ENCODE results near the gene LRRC72. TPM values are rescaled to one million over a fixed set of nuclear protein-coding genes. Genes with fewer than 3 reads are reported as not detected.

The LRRC72 gene
- total RNA-seq, 1 experiment from 2014 or later: not detected

- in situ Hi-C loops (cut with HindIII; ENCODE audit: low pct_unique_long_range_greater_than_20kb, low sequenced_read_pairs): no loop called here
Observed at GRCh38 chr7:16619979-16620408, 93.4 kb downstream of the LRRC72 start.

GRCh38 chr7:16626388-16626787, 99.8 kb downstream of the LRRC72 start:
- ATAC-seq (no peak), DNase-seq (ENCODE audit: low read depth, low spot score) (no peak)
- BruUV-seq (replicated peaks): no TSS peak
- CTCF ChIA-PET: no interaction called here
- in situ Hi-C loops (cut with HindIII; ENCODE audit: low pct_unique_long_range_greater_than_20kb, low sequenced_read_pairs): no loop called here
- Histone ChIP-seq H3K36me3 (ENCODE audit: control insufficient read depth, insufficient read depth, low read length) (peaks cover 5% of the 10 kb centered on the region; the same call in 1 of the 2 replicates), H3K4me3 (ENCODE audit: low read depth in 2 of 2, low read length in 2 of 2) (no peak overlapping the region), H3K9me3 (ENCODE audit: control insufficient read depth, insufficient read depth, low read depth, low read length) (no peaks in the 10 kb centered on the region), H3K4me1 (ENCODE audit: control insufficient read depth, insufficient read depth, low read length) (no peaks in the 10 kb centered on the region), H3K27me3 (ENCODE audit: control insufficient read depth, insufficient read depth, low read length) (no peaks in the 10 kb centered on the region), H3K27ac (ENCODE audit: low read length) (no peak overlapping the region)
- POLR2A ChIA-PET: no interaction called here
- intact Hi-C loops (cut with micrococcal nuclease; ENCODE audit: unreplicated experiment): no loop called here
- TF ChIP-seq CTCF (IDR thresholded peaks at IDR 0.05): no peak
- TF ChIP-seq POLR2AphosphoS5 (IDR thresholded peaks at IDR 0.05; ENCODE audit: low read depth, low read length): no peak
- no peak for TF ChIP-seq SIN3A (IDR thresholded peaks at IDR 0.05; ENCODE audit: borderline replicate concordance, insufficient read depth, low read depth, low read length)
- no peak for TF ChIP-seq TCF7L2 (IDR thresholded peaks at IDR 0.05; ENCODE audit: low read depth, low read length)
- TF ChIP-seq REST (IDR thresholded peaks at IDR 0.05; ENCODE audit: insufficient read depth in 1 of 2, low read depth in 2 of 2, low read length in 1 of 2): no peak

More at GRCh38 chr7:16619979-16620408, 93.4 kb downstream of the LRRC72 start:
- Histone ChIP-seq H3K27me3 (ENCODE audit: control insufficient read depth, insufficient read depth, low read length) (no peaks in the 10 kb centered on the region), H3K36me3 (ENCODE audit: control insufficient read depth, insufficient read depth, low read length) (peaks cover 5% of the 10 kb centered on the region; the same call in 1 of the 2 replicates), H3K27ac (ENCODE audit: low read length) (no peak overlapping the region), H3K4me1 (ENCODE audit: control insufficient read depth, insufficient read depth, low read length) (no peaks in the 10 kb centered on the region), H3K4me3 (ENCODE audit: low read depth in 2 of 2, low read length in 2 of 2) (no peak overlapping the region), H3K9me3 (ENCODE audit: control insufficient read depth, insufficient read depth, low read depth, low read length) (no peaks in the 10 kb centered on the region)
- BruUV-seq (replicated peaks): no TSS peak
- TF ChIP-seq CTCF (IDR thresholded peaks at IDR 0.05): no peak
- TF ChIP-seq REST (IDR thresholded peaks at IDR 0.05; ENCODE audit: insufficient read depth in 1 of 2, low read depth in 2 of 2, low read length in 1 of 2): no peak
- no peak for TF ChIP-seq POLR2AphosphoS5 (IDR thresholded peaks at IDR 0.05; ENCODE audit: low read depth, low read length)
- TF ChIP-seq TCF7L2 (IDR thresholded peaks at IDR 0.05; ENCODE audit: low read depth, low read length): no peak
- TF ChIP-seq SIN3A (IDR thresholded peaks at IDR 0.05; ENCODE audit: borderline replicate concordance, insufficient read depth, low read depth, low read length): no peak
- intact Hi-C loops (cut with micrococcal nuclease; ENCODE audit: unreplicated experiment): no loop called here
- CTCF ChIA-PET: no interaction called here
- POLR2A ChIA-PET: no interaction called here
- no peak for DNase-seq (ENCODE audit: low read depth, low spot score)
- ATAC-seq: no peak
